ENCODE data around the gene LRFN3. TPM values are rescaled to one million over a fixed set of nuclear protein-coding genes. Genes with fewer than 3 reads are reported as not detected.
A peak's percentile ranks its signal among the peaks of the same experiment; 100 is the strongest.

LRFN3 gene
- total and polyA plus RNA-seq, 10 of the 15 experiments (the other 5 are each of a cell fraction or from before 2014, with no cell fraction given): 0.02 to 7.3 (median 2.0) TPM; not detected in 1

DNA sequence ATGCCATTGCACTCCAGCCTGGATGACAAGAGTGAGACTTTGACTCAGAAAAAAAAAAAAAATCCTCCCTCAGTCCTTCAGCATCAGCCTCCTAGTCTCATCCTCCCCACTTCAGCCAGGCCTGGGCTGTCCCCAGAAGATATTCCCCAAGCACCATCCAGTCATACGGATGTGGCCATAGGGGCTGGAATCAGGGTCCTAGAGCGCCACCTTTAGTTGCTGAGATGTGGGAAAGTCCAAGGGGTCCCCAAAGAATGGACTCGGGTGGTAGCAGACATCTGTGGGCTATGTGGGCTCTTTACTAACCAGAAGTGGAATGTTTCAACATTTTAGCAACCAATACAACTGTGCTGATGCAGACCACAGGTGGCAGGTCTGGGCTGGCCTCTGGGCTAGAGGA, 25.0 kb upstream of the LRFN3 start:
- Histone ChIP-seq H3K4me1 (ENCODE audit: control insufficient read depth, insufficient read depth, low read length) (peaks cover 65% of the 10 kb centered on the region), H3K36me3 (ENCODE audit: control insufficient read depth in 2 of 2, insufficient read depth in 2 of 2, low read length in 1 of 2) (no peaks in the 10 kb centered on the region), H2AFZ (ENCODE audit: control insufficient read depth, low read depth, low read length) (no peak overlapping the region), H3K79me2 (ENCODE audit: control insufficient read depth, insufficient read depth, low read length) (no peaks in the 10 kb centered on the region), H3K9ac (ENCODE audit: control insufficient read depth, insufficient read depth, low read length) (no peak overlapping the region), H3K4me2 (ENCODE audit: control insufficient read depth, insufficient read depth) (no peak overlapping the region), H3K27ac (ENCODE audit: control insufficient read depth, insufficient read depth) (peak overlapping the region; percentile 57; the same call in 1 of the 2 replicates), H4K20me1 (ENCODE audit: control insufficient read depth, insufficient read depth) (no peaks in the 10 kb centered on the region), H3K4me3 (no peak overlapping the region), H3K27me3 (replicated peaks in 1 of 2; ENCODE audit: control insufficient read depth in 2 of 2, insufficient read depth in 2 of 2, low read length in 1 of 2) (no peaks in the 10 kb centered on the region), H3K9me3 (replicated peaks; ENCODE audit: control insufficient read depth, insufficient read depth, low read length) (no peaks in the 10 kb centered on the region)
- intact Hi-C loops (cut with micrococcal nuclease; ENCODE audit: unreplicated experiment) (no loop called here), in situ Hi-C loops (cut with MboI) (no loop called here)
- DNase-seq (ENCODE audit: low read depth, low spot score) (no peak), ATAC-seq (peak; percentile 11; the same call in 1 of the 3 replicates), FAIRE-seq (no peak)
- WGBS (ENCODE audit: insufficient coverage, insufficient replicate concordance, low lambda C conversion rate, missing lambda C conversion rate): 32% methylated on average over 3 of the region's 3 CpGs
- RAD21 ChIA-PET (ENCODE audit: unreplicated experiment): interaction anchor here (1.1 kb wide), 1 partner anchor 29 kb away, joined by 4 read pairs; no protein-coding TSS in a partner anchor
- POLR2A ChIA-PET: interaction anchor here (1.0 to 1.6 kb wide), 4 partner anchors 11 to 263 kb away, joined by 3 to 8 read pairs (median 4); partner anchors contain the start of genes COX6B1 and NFKBID
- SMC1A ChIA-PET (ENCODE audit: uncharacterized antibody, unreplicated experiment): interaction anchor here (0.9 to 7.9 kb wide), 4 partner anchors 10 to 198 kb away, joined by 3 to 68 read pairs (median 5); no protein-coding TSS in a partner anchor
- BruUV-seq (replicated peaks): no TSS peak
- no peak for TF ChIP-seq POLR2A (IDR thresholded peaks at IDR 0.05; ENCODE audit: low read depth, low read length)
- TF ChIP-seq WRNIP1 (IDR thresholded peaks at IDR 0.05; ENCODE audit: borderline replicate concordance, low read depth, low read length): no peak
- no peak for TF ChIP-seq CHD4 (IDR thresholded peaks at IDR 0.05)
- TF ChIP-seq, protein P1, sequence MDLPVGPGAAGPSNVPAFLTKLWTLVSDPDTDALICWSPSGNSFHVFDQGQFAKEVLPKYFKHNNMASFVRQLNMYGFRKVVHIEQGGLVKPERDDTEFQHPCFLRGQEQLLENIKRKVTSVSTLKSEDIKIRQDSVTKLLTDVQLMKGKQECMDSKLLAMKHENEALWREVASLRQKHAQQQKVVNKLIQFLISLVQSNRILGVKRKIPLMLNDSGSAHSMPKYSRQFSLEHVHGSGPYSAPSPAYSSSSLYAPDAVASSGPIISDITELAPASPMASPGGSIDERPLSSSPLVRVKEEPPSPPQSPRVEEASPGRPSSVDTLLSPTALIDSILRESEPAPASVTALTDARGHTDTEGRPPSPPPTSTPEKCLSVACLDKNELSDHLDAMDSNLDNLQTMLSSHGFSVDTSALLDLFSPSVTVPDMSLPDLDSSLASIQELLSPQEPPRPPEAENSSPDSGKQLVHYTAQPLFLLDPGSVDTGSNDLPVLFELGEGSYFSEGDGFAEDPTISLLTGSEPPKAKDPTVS (IDR thresholded peaks at IDR 0.05; ENCODE audit: low read depth, low read length): no peak
- no peak for TF ChIP-seq NR2F1 (conservative IDR thresholded peaks at IDR 0.05)
- no peak for TF ChIP-seq TBL1XR1 (IDR thresholded peaks at IDR 0.05; ENCODE audit: low read depth, low read length)
- TF ChIP-seq, protein P2, sequence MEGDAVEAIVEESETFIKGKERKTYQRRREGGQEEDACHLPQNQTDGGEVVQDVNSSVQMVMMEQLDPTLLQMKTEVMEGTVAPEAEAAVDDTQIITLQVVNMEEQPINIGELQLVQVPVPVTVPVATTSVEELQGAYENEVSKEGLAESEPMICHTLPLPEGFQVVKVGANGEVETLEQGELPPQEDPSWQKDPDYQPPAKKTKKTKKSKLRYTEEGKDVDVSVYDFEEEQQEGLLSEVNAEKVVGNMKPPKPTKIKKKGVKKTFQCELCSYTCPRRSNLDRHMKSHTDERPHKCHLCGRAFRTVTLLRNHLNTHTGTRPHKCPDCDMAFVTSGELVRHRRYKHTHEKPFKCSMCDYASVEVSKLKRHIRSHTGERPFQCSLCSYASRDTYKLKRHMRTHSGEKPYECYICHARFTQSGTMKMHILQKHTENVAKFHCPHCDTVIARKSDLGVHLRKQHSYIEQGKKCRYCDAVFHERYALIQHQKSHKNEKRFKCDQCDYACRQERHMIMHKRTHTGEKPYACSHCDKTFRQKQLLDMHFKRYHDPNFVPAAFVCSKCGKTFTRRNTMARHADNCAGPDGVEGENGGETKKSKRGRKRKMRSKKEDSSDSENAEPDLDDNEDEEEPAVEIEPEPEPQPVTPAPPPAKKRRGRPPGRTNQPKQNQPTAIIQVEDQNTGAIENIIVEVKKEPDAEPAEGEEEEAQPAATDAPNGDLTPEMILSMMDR (IDR thresholded peaks at IDR 0.05 in 2 of 3, conservative IDR thresholded peaks at IDR 0.05 in 1 of 3; ENCODE audit: control insufficient read depth in 2 of 3, extremely low read depth in 1 of 3, insufficient read depth in 1 of 3, low read depth in 3 of 3, low read length in 3 of 3): 0 out of 6 replicates have a peak, but pooled peaks of 1 of the 3 experiments have one; percentile 12
- TF ChIP-seq CBFB (IDR thresholded peaks at IDR 0.05; ENCODE audit: low read depth): no peak
- no peak for TF ChIP-seq BCL3 (IDR thresholded peaks at IDR 0.05; ENCODE audit: borderline replicate concordance, insufficient read depth, low read depth, low read length, poor library complexity, severe bottlenecking)
- TF ChIP-seq BMI1 (IDR thresholded peaks at IDR 0.05; ENCODE audit: borderline replicate concordance): no peak
- no peak for TF ChIP-seq CEBPZ (IDR thresholded peaks at IDR 0.05; ENCODE audit: low read depth, low read length)
- TF ChIP-seq RFX5 (IDR thresholded peaks at IDR 0.05; ENCODE audit: low read depth, low read length): no peak
- TF ChIP-seq RUNX3 (IDR thresholded peaks at IDR 0.05; ENCODE audit: low read length): peak; percentile 33; the same call in 1 of the 2 replicates
- no peak for TF ChIP-seq JUNB (IDR thresholded peaks at IDR 0.05)
- TF ChIP-seq SP1 (IDR thresholded peaks at IDR 0.05; ENCODE audit: low read depth, low read length): no peak
- TF ChIP-seq CREB1 (IDR thresholded peaks at IDR 0.05; ENCODE audit: low read depth): no peak
- TF ChIP-seq RAD21 (IDR thresholded peaks at IDR 0.05; ENCODE audit: insufficient read depth, low read depth, low read length): peak; percentile 28; the same call in 1 of the 2 replicates
- CTCF ChIA-PET: interaction anchor here (1.0 to 1.7 kb wide), 3 partner anchors 14 to 29 kb away, joined by 4 to 7 read pairs (median 4); no protein-coding TSS in a partner anchor

Measured in GM12878 (cell line).